ENCODE results near the gene GPR150.

GRCh38 chr5:95638632-95639031, 18.7 kb downstream of the GPR150 start:
- no peak for TF ChIP-seq POLR2AphosphoS5 (IDR thresholded peaks at IDR 0.05)
- TF ChIP-seq CTCF (IDR thresholded peaks at IDR 0.05): no peak
- no peak for TF ChIP-seq POLR2A (IDR thresholded peaks at IDR 0.05)
